Endodermal cell (in vitro differentiated cells): Measurements from ENCODE around the gene UBR1. TPM values are rescaled to one million over a fixed set of nuclear protein-coding genes. Genes with fewer than 3 reads are reported as not detected.

Experiments used
- DNase-seq: peaks from one replicate; pipeline ENCODE4 v3.0.0-alpha.2; 2017
- H3K27ac ChIP-seq: 2 replicates; pipeline ENCODE4 v1.5.1; 2013; ENCODE audit warnings: mild to moderate bottlenecking, low read depth, low read length, moderate library complexity
- H3K27me3 ChIP-seq: 2 replicates; pipeline ENCODE4 v1.6.1; 2013; ENCODE audit warnings: mild to moderate bottlenecking, low read length, moderate library complexity; ENCODE audit not compliant: insufficient read depth, control insufficient read depth, poor library complexity, severe bottlenecking
- H3K36me3 ChIP-seq: 2 replicates; pipeline ENCODE4 v1.7.0; 2013; ENCODE audit warnings: mild to moderate bottlenecking, low read length, moderate library complexity; ENCODE audit not compliant: control insufficient read depth, insufficient read depth
- H3K4me1 ChIP-seq: one replicate; pipeline ENCODE4 v1.7.0; 2013; ENCODE audit warnings: low read length; ENCODE audit not compliant: control insufficient read depth, insufficient read depth
- H3K4me3 ChIP-seq: 2 replicates; pipeline ENCODE4 v1.5.1; 2013; ENCODE audit warnings: mild to moderate bottlenecking, low read length, moderate library complexity
- H3K9ac ChIP-seq: 2 replicates; pipeline ENCODE4 v1.6.1; 2013; ENCODE audit warnings: mild to moderate bottlenecking, low read length, moderate library complexity; ENCODE audit not compliant: poor library complexity, severe bottlenecking; ENCODE audit errors: extremely low read depth
- H3K9me3 ChIP-seq: 2 replicates; pipeline ENCODE4 v1.6.1; 2013; ENCODE audit warnings: mild to moderate bottlenecking, low read length, moderate library complexity; ENCODE audit not compliant: control insufficient read depth
- H3K27ac Mint-ChIP-seq: 2 replicates; pipeline ENCODE4 v1.8.0; 2020; ENCODE audit warnings: mixed read lengths
- H3K27me3 Mint-ChIP-seq: 2 replicates; pipeline ENCODE4 v1.8.0; 2021; ENCODE audit warnings: mild to moderate bottlenecking, mixed read lengths; ENCODE audit not compliant: insufficient read depth
- H3K36me3 Mint-ChIP-seq: 2 replicates; pipeline ENCODE4 v1.8.0; 2020; ENCODE audit warnings: low read depth, mixed read lengths
- H3K4me1 Mint-ChIP-seq: 2 replicates; pipeline ENCODE4 v1.8.0; 2020; ENCODE audit warnings: mixed read lengths
- H3K4me3 Mint-ChIP-seq: 2 replicates; pipeline ENCODE4 v1.8.0; 2020; ENCODE audit warnings: mild to moderate bottlenecking, moderate library complexity, mixed read lengths
- H3K9me3 Mint-ChIP-seq: 2 replicates; pipeline ENCODE4 v1.8.0; 2020; ENCODE audit warnings: mild to moderate bottlenecking, mixed read lengths
- WGBS, 2 experiments: methylation state at CpG; one replicate each; pipeline versions ENCODE4 v1.1.5 to v1.1.7; 2013; ENCODE audit warnings: missing lambda C conversion rate in 2 of 2, mixed read lengths in 1 of 2; ENCODE audit not compliant: insufficient coverage in 1 of 2, insufficient read length in 1 of 2; 5-methylcytosine and 5-hydroxymethylcytosine counted together
- total RNA-seq, 2 donors: library from RNA; stranded (reverse); fragmentation: NEBNext Ultra II Directional in 1 of 2; extraction: Animal tissue kit (Norgen Biotek cat#: 25700) in 1 of 2; gene quantifications; 2 replicates in 1 of 2; 3 replicates in 1 of 2; pipeline ENCODE4 v1.2.1, GENCODE V29; 2021
- TF ChIP-seq, protein P1 (sequence below): fragments of 200-600 bp; sonication (generic); conservative IDR thresholded peaks from 2 replicates; pipeline ENCODE4 v1.5.0; 2021; ENCODE audit warnings: antibody characterized with exemption, mild to moderate bottlenecking

Gene UBR1
- total RNA-seq, 2 donors from 2014 or later = 30.3 to 30.9 TPM

DNA sequence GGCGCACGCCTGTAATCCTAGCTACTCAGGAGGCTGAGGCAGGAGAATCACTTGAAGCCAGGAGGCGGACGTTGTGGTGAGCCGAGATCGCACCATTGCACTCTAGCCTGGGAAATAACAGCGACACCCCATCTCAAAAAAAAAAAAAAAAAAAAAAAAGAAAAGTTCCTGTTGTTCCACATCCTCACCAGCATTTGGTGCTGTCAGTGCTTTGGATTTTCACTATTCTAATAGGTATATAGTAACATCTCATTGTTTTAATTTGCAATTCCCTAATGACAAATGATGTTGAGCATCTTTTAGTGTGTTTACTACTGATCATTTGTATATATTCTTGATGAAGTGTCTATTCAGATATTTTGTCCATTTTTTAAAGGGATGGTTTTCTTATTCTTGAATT, 24.6 kb downstream of the UBR1 start:
- H3K27me3 Mint-ChIP-seq = no peaks in the 10 kb centered on the region
- no peaks in the 10 kb centered on the region for H3K27me3 ChIP-seq
- 98% methylated on average over 6 of the region's 7 CpGs for whole genome bisulfite sequencing, 2 experiments
- DNase-seq = no peak
- H3K9me3 ChIP-seq = no peaks in the 10 kb centered on the region
- peaks cover 51% of the 10 kb centered on the region for H3K36me3 ChIP-seq
- peaks cover 61% of the 10 kb centered on the region for H3K36me3 Mint-ChIP-seq
- H3K4me1 ChIP-seq = no peaks in the 10 kb centered on the region
- no peak overlapping the region for H3K9ac ChIP-seq
- no peak overlapping the region for H3K27ac ChIP-seq
- H3K9me3 Mint-ChIP-seq = peaks cover 2% of the 10 kb centered on the region
- H3K4me3 Mint-ChIP-seq = no peak overlapping the region
- TF ChIP-seq, protein P1, sequence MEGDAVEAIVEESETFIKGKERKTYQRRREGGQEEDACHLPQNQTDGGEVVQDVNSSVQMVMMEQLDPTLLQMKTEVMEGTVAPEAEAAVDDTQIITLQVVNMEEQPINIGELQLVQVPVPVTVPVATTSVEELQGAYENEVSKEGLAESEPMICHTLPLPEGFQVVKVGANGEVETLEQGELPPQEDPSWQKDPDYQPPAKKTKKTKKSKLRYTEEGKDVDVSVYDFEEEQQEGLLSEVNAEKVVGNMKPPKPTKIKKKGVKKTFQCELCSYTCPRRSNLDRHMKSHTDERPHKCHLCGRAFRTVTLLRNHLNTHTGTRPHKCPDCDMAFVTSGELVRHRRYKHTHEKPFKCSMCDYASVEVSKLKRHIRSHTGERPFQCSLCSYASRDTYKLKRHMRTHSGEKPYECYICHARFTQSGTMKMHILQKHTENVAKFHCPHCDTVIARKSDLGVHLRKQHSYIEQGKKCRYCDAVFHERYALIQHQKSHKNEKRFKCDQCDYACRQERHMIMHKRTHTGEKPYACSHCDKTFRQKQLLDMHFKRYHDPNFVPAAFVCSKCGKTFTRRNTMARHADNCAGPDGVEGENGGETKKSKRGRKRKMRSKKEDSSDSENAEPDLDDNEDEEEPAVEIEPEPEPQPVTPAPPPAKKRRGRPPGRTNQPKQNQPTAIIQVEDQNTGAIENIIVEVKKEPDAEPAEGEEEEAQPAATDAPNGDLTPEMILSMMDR = peak; percentile 27
- no peak overlapping the region for H3K27ac Mint-ChIP-seq
- no peak overlapping the region for H3K4me3 ChIP-seq
- H3K4me1 Mint-ChIP-seq = peaks cover 6% of the 10 kb centered on the region

DNA sequence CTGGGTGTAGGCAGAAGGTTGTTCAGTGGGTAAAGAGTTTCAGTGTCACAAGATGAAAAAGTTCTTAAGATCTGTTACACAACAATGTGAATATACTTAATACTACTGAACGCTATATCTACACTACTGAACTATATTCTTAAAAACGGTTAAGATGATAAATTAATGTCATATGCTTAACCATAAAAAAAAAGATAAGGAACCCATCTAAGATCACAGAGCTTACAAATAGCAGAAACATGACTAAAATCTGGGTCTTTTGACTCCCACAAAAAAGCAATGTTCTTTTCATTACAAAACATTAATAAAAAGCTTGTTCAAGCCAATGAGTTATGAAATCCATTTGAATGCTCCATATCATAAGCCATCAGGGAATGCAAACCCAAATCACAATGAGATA, 34.4 kb downstream of the UBR1 start:
- Histone ChIP-seq H3K4me3 (no peak overlapping the region), H3K9ac (no peak overlapping the region), H3K9me3 (no peaks in the 10 kb centered on the region), H3K27ac (no peak overlapping the region), H3K4me1 (no peaks in the 10 kb centered on the region), H3K27me3 (no peaks in the 10 kb centered on the region), H3K36me3 (peaks cover 84% of the 10 kb centered on the region)
- Mint-ChIP-seq H3K27me3 (no peaks in the 10 kb centered on the region), H3K27ac (no peak overlapping the region), H3K9me3 (peaks cover 4% of the 10 kb centered on the region), H3K4me1 (no peaks in the 10 kb centered on the region), H3K4me3 (no peak overlapping the region), H3K36me3 (peaks cover 89% of the 10 kb centered on the region)
- TF ChIP-seq, protein P1 = no peak
- no peak for DNase-seq
- 94% methylated on average over 2 of the region's 2 CpGs; no CpG with 5 or more reads in 1 of the 2 experiments for WGBS, 2 experiments

DNA sequence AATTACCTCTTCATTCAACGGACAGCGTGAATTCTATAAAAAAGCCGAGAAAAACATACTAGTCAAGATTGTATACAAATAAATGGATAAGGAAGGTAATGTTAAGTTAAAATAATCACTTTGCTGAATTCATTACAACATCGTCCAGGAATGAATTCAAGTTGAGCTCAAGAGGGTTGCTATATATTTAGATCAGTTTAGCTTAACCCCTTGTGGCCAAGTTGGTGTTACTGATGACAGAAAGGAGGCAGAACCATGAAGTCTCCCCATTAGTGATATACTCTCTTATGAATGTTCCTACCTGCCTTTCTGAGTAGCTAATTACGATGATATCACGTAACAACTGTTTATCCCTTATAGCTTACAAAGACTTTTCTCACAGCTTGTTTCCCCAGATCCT, 34.9 kb downstream of the UBR1 start:
- 96% methylated on average over 3 to 6 of the region's 6 CpGs for WGBS, 2 experiments
- TF ChIP-seq, protein P1 = no peak
- H3K36me3 Mint-ChIP-seq = peaks cover 88% of the 10 kb centered on the region
- no peaks in the 10 kb centered on the region for H3K4me1 Mint-ChIP-seq
- Histone ChIP-seq H3K4me3 (no peak overlapping the region), H3K36me3 (peaks cover 88% of the 10 kb centered on the region), H3K27me3 (no peaks in the 10 kb centered on the region), H3K9me3 (no peaks in the 10 kb centered on the region), H3K27ac (no peak overlapping the region), H3K9ac (no peak overlapping the region), H3K4me1 (no peaks in the 10 kb centered on the region)
- no peak overlapping the region for H3K4me3 Mint-ChIP-seq
- no peaks in the 10 kb centered on the region for H3K27me3 Mint-ChIP-seq
- DNase-seq = no peak
- H3K9me3 Mint-ChIP-seq = peaks cover 2% of the 10 kb centered on the region
- H3K27ac Mint-ChIP-seq = no peak overlapping the region
